ENCODE data around the gene MSL1. TPM values are rescaled to one million over a fixed set of nuclear protein-coding genes. Genes with fewer than 3 reads are reported as not detected.

The MSL1 gene
- total and polyA plus RNA-seq, 4 experiments from 2014 or later: 6.0 to 133 (median 69.3) TPM

DNA sequence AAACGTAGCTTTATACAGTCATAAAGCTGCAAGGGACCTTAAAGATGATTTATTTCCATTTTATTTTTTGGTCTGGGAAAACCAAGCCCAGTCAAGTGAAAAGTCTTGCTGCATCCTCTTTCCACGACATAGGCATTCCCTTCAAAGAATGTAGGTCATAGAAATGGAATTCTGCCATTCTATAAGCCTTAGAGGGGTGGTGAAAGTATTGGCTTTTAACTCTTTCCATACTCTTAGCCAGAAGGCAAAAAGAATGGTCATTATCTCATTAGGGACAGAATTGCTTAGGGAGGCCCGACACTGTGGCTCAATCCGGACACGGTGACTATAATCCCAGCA is 7.9 kb upstream of the MSL1 start:
- H3K4me3 ChIP-seq (ENCODE audit: low read length in 2 of 2): peak overlapping the region; percentile 47 to 64
- no peak for DNase-seq
- peak overlapping the region; percentile 87 to 100 (median 95) for H3K27ac Mint-ChIP-seq
- intact Hi-C loops (cut with micrococcal nuclease): loop anchor here (1.0 kb wide), 6 partner anchors 7 to 176 kb away; partner anchors contain the start of genes CASC3, MSL1 and THRA
- H3K36me3 Mint-ChIP-seq: no peaks in the 10 kb centered on the region
- no peaks in the 10 kb centered on the region for H3K27me3 ChIP-seq (ENCODE audit: insufficient read depth, low read length)
- peak overlapping the region; percentile 51 for H3K27ac ChIP-seq (ENCODE audit: low read depth, low read length)
- H3K27me3 Mint-ChIP-seq: no peaks in the 10 kb centered on the region
- H3K4me1 ChIP-seq (ENCODE audit: insufficient read depth, low read length): peaks cover 53% of the 10 kb centered on the region
- peaks cover 39 to 56% (median 48%) of the 10 kb centered on the region in 4 donors for H3K4me1 Mint-ChIP-seq
- CTCF ChIA-PET (ENCODE audit: partially characterized antibody): interaction anchor here (0.8 to 21.9 kb wide), 31 partner anchors 10 to 176 kb away, joined by 3 to 543 read pairs (median 15); partner anchors contain the start of genes CASC3, CDC6, CSF3 and MED24
- H3K9me3 ChIP-seq (ENCODE audit: control insufficient read depth in 1 of 2, low read length in 2 of 2): no peaks in the 10 kb centered on the region
- POLR2A ChIA-PET (ENCODE audit: partially characterized antibody): interaction anchor here (0.7 to 11.1 kb wide), 16 partner anchors 10 to 1576 kb away, joined by 3 to 494 read pairs (median 8); partner anchors contain the start of genes CASC3, MED24, MSL1 and NR1D1
- H3K4me3 Mint-ChIP-seq: peak overlapping the region; percentile 83 to 93 (median 86)
- peaks cover 0 to 3% (median 0%) of the 10 kb centered on the region in 8 donors for H3K9me3 Mint-ChIP-seq
- no peaks in the 10 kb centered on the region for H3K36me3 ChIP-seq (ENCODE audit: insufficient read depth, low read length)

DNA sequence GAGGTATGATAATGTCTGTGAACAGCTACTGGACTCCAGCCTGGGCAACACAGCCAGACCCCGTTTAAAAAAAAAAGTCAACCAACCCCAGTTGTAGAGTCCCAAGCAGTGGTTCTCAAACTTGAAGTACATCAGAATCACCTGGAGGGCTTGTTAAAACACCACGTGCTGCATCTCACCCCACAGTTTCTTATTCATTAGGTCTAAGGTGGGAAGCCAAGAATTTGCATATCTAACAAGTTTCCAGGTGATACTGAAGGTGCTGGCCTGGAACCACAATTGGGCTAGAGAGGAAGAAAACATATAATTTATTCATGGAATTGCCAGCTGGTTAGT is 6.7 kb upstream of the MSL1 start:
- no peak for DNase-seq
- Histone ChIP-seq H3K9me3 (ENCODE audit: control insufficient read depth in 1 of 2, low read length in 2 of 2) (no peaks in the 10 kb centered on the region), H3K4me1 (ENCODE audit: insufficient read depth, low read length) (peaks cover 41% of the 10 kb centered on the region), H3K36me3 (ENCODE audit: insufficient read depth, low read length) (no peaks in the 10 kb centered on the region), H3K27me3 (ENCODE audit: insufficient read depth, low read length) (no peaks in the 10 kb centered on the region), H3K4me3 (ENCODE audit: low read length in 2 of 2) (no peak overlapping the region), H3K27ac (ENCODE audit: low read depth, low read length) (no peak overlapping the region)
- Mint-ChIP-seq H3K4me3 (no peak overlapping the region), H3K36me3 (no peaks in the 10 kb centered on the region), H3K27me3 (no peaks in the 10 kb centered on the region), H3K27ac (no peak overlapping the region), H3K4me1 (peaks cover 32 to 44% (median 38%) of the 10 kb centered on the region in 4 donors), H3K9me3 (peaks cover 0 to 3% (median 0%) of the 10 kb centered on the region in 8 donors)
- intact Hi-C loops (cut with micrococcal nuclease): no loop called here
- ChIA-PET CTCF (ENCODE audit: partially characterized antibody) (interaction anchor here (1.0 to 21.9 kb wide), 7 partner anchors 9 to 77 kb away, joined by 3 to 543 read pairs (median 100); partner anchors contain the start of genes CASC3, MSL1, NR1D1 and THRA), POLR2A (ENCODE audit: partially characterized antibody) (interaction anchor here (0.7 to 11.1 kb wide), 6 partner anchors 8 to 104 kb away, joined by 3 to 494 read pairs (median 62); partner anchors contain the start of genes MSL1, NR1D1, THRA and WIPF2)

DNA sequence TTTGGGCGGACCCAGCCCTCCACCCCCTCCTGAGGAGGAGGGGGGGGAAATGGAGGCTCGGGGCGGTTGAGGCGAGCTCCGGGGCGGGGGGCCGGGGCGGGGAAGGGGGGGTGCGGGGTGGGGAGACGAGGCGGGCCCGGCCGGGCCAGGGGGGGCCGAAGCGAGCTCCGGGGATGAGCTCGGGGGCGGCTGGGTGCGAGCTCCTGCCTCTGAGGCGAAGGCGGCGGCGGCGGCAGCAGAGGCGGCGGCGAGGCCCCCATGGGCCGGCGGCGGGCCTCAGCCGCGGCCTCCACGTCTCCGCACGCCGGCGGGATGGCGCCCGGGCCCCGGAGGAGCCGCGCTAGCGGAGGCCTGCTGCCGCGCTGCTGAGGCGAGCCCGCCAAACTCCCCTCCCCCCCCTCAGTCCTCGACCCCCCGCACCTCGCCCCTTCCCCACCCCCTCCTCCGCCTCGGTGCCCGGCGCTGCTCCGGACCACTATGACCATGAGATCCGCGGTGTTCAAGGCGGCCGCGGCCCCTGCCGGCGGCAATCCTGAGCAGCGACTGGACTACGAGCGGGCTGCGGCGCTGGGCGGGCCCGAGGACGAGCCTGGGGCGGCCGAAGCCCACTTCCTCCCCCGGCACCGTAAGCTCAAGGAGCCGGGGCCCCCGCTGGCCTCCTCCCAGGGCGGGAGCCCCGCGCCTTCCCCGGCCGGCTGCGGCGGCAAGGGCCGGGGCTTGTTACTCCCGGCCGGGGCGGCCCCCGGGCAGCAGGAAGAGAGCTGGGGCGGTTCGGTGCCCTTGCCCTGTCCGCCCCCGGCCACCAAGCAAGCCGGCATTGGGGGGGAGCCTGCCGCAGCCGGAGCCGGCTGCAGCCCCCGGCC is 596 bp downstream of the MSL1 start:
- intact Hi-C loops (cut with micrococcal nuclease): loop anchor here (1.0 kb wide), 1 partner anchor 18 kb away; the partner anchor contains the start of gene CASC3
- Histone ChIP-seq H3K27me3 (ENCODE audit: insufficient read depth, low read length) (no peaks in the 10 kb centered on the region), H3K9me3 (ENCODE audit: control insufficient read depth in 1 of 2, low read length in 2 of 2) (no peaks in the 10 kb centered on the region), H3K27ac (ENCODE audit: low read depth, low read length) (peak overlapping the region; percentile 78), H3K4me3 (ENCODE audit: low read length in 2 of 2) (peak overlapping the region; percentile 86 to 98), H3K4me1 (ENCODE audit: insufficient read depth, low read length) (peaks cover 35% of the 10 kb centered on the region), H3K36me3 (ENCODE audit: insufficient read depth, low read length) (peaks cover 3% of the 10 kb centered on the region)
- peaks cover 0 to 5% (median 0%) of the 10 kb centered on the region in 8 donors for H3K9me3 Mint-ChIP-seq
- H3K4me1 Mint-ChIP-seq: peaks cover 19 to 47% (median 33%) of the 10 kb centered on the region in 4 donors
- no peaks in the 10 kb centered on the region for H3K27me3 Mint-ChIP-seq
- peak overlapping the region in 2 of 7 donors; percentile 42 to 65 for H3K27ac Mint-ChIP-seq
- CTCF ChIA-PET (ENCODE audit: partially characterized antibody): interaction anchor here (0.7 to 7.6 kb wide), 6 partner anchors 9 to 46 kb away, joined by 3 to 95 read pairs (median 12); partner anchors contain the start of gene CASC3
- peak in 3 of 5 donors; percentile 15 to 54 (median 30) for DNase-seq
- POLR2A ChIA-PET (ENCODE audit: partially characterized antibody): interaction anchor here (0.5 to 14.4 kb wide), 22 partner anchors 11 to 142 kb away, joined by 3 to 178 read pairs (median 6); partner anchors contain the start of genes CASC3, MED24, NR1D1 and PSMD3
- H3K36me3 Mint-ChIP-seq: peaks cover 8 to 22% of the 10 kb centered on the region in 2 donors
- peak overlapping the region in 4 of 8 donors; percentile 17 to 96 (median 90) for H3K4me3 Mint-ChIP-seq

DNA sequence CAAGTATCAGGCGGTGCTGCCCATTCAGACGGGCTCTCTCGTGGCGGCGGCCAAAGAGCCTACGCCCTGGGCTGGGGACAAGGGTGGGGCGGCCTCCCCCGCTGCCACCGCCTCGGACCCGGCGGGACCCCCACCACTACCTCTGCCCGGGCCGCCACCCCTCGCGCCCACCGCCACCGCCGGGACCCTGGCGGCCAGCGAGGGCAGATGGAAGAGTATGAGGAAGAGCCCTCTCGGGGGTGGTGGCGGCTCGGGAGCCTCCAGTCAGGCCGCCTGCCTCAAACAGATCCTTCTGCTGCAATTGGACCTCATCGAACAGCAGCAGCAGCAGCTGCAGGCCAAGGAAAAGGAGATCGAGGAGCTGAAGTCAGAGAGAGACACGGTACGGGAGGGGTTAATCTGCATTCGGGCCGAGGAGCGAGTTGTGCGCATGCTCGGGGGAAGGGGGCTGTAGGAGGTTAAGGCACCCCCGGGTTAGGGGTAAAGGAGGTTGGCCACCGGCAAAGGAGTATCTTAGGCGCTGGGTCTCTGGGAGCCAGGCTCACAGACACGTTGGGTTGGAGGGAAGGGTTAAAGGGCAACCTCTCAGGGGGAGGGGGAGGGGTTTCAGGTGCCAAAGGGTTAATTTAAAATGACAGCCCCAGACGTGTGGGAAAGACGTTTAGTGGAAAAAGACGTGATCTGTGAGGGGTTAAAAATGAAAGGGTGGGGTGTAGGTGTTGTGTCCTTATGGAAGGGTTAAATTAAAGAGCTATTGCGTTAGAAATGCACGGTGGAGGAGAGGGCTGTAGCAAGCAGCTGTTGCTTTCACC is 1.4 kb downstream of the MSL1 start:
- H3K4me1 ChIP-seq (ENCODE audit: insufficient read depth, low read length): peaks cover 35% of the 10 kb centered on the region
- H3K27me3 ChIP-seq (ENCODE audit: insufficient read depth, low read length): no peaks in the 10 kb centered on the region
- intact Hi-C loops (cut with micrococcal nuclease): loop anchor here (1.0 kb wide), 1 partner anchor 17 kb away; the partner anchor contains the start of gene CASC3
- peaks cover 12 to 28% of the 10 kb centered on the region in 2 donors for H3K36me3 Mint-ChIP-seq
- H3K27me3 Mint-ChIP-seq: no peaks in the 10 kb centered on the region
- peaks cover 0 to 2% (median 0%) of the 10 kb centered on the region in 8 donors for H3K9me3 Mint-ChIP-seq
- H3K4me3 ChIP-seq (ENCODE audit: low read length in 2 of 2): peak overlapping the region; percentile 86 to 98
- peaks cover 6% of the 10 kb centered on the region for H3K36me3 ChIP-seq (ENCODE audit: insufficient read depth, low read length)
- H3K27ac ChIP-seq (ENCODE audit: low read depth, low read length): peak overlapping the region; percentile 78
- peak; percentile 49 to 65 (median 52) for DNase-seq
- peak overlapping the region; percentile 83 to 96 (median 93) for H3K27ac Mint-ChIP-seq
- peaks cover 20 to 45% (median 32%) of the 10 kb centered on the region in 4 donors for H3K4me1 Mint-ChIP-seq
- ChIA-PET POLR2A (ENCODE audit: partially characterized antibody) (interaction anchor here (0.5 to 14.4 kb wide), 33 partner anchors 10 to 143 kb away, joined by 3 to 178 read pairs (median 4); partner anchors contain the start of genes CASC3, MED24, NR1D1 and PSMD3), CTCF (ENCODE audit: partially characterized antibody) (interaction anchor here (0.7 to 7.6 kb wide), 14 partner anchors 10 to 97 kb away, joined by 3 to 95 read pairs (median 6); partner anchors contain the start of genes CASC3 and THRA)
- no peaks in the 10 kb centered on the region for H3K9me3 ChIP-seq (ENCODE audit: control insufficient read depth in 1 of 2, low read length in 2 of 2)
- H3K4me3 Mint-ChIP-seq: peak overlapping the region; percentile 90 to 99 (median 92)

DNA sequence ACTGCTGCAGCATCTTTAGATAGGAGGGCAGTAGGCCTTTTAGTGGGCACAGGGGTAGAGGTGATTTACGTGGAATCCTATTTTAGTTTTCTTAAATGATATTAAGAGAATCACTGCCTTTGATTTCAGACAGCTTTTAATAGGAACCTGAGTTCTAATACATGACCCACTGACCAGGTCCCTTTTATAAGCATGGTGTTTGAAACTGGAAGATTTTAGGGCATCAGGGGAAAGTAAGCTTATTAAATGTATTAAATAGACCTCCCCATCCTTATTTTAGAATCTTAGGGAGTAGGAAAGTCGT is 2.0 kb downstream of the MSL1 start:
- Histone ChIP-seq H3K4me1 (ENCODE audit: insufficient read depth, low read length) (peaks cover 35% of the 10 kb centered on the region), H3K4me3 (ENCODE audit: low read length in 2 of 2) (peak overlapping the region; percentile 86 to 98), H3K9me3 (ENCODE audit: control insufficient read depth in 1 of 2, low read length in 2 of 2) (no peaks in the 10 kb centered on the region), H3K27ac (ENCODE audit: low read depth, low read length) (peak overlapping the region; percentile 78), H3K36me3 (ENCODE audit: insufficient read depth, low read length) (peaks cover 6% of the 10 kb centered on the region), H3K27me3 (ENCODE audit: insufficient read depth, low read length) (no peaks in the 10 kb centered on the region)
- H3K4me3 Mint-ChIP-seq: peak overlapping the region; percentile 90 to 99 (median 92)
- peaks cover 12 to 28% of the 10 kb centered on the region in 2 donors for H3K36me3 Mint-ChIP-seq
- H3K27ac Mint-ChIP-seq: peak overlapping the region; percentile 83 to 96 (median 93)
- CTCF ChIA-PET (ENCODE audit: partially characterized antibody): interaction anchor here (1.0 to 7.6 kb wide), 12 partner anchors 9 to 98 kb away, joined by 3 to 95 read pairs (median 6); partner anchors contain the start of genes CASC3 and THRA
- H3K4me1 Mint-ChIP-seq: peaks cover 19 to 45% (median 30%) of the 10 kb centered on the region in 4 donors
- H3K27me3 Mint-ChIP-seq: no peaks in the 10 kb centered on the region
- H3K9me3 Mint-ChIP-seq: peaks cover 0 to 2% (median 0%) of the 10 kb centered on the region in 8 donors
- no peak for DNase-seq
- POLR2A ChIA-PET (ENCODE audit: partially characterized antibody): interaction anchor here (0.5 to 14.4 kb wide), 25 partner anchors 10 to 143 kb away, joined by 3 to 178 read pairs (median 4); partner anchors contain the start of genes CASC3, MED24, NR1D1 and PSMD3
- intact Hi-C loops (cut with micrococcal nuclease): no loop called here
